ENCODE data around the gene RRP1. TPM values are rescaled to one million over a fixed set of nuclear protein-coding genes. Genes with fewer than 3 reads are reported as not detected.

RRP1 gene
- total and polyA plus RNA-seq, 5 donors from 2014 or later: 12.1 to 24.1 (median 14.8) TPM

DNA sequence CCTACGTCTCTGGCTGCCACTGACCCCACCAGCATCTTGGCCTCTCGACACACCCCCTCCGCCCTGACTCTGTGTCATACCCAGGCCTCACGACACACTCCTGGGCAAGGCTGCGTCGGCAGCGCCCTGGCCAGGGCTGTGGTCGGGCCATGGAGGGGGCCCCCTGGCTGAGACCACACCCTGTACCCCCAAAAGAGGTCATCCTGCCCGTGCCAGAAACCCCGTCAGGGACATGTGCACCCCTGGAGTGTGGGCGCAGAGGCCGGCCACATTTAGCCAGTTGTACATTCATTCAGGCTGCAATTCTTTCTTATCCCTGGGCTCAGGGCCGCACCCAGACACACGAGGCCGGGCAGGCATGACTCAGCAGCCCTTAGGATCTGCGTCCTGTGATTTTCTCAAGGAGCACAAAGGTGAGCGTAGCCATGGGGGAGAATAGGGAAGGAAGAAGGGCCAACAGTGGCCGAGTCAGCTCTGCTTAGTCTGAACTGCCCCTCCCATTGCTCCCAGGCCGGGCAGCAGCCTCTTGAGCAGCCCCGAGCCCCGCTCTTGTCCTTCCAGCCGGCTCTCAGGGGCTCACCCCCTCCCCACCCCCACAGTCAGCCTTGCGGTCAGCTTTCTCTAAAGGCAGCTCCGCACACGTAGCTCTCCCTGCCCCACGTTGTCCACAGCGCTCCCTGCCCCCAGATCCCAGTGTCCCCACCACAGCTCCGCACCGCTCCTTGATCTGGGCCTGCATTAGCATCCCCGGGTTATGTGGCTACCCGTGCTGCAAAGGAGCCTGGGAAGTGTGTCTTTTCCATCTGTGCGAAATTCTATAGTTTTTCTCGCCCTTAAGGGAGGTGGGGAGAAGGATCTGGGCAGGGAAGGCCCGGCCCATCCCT is 21.2 kb upstream of the RRP1 start:
- H3K9me3 Mint-ChIP-seq: peaks cover 0 to 2% (median 0%) of the 10 kb centered on the region in 7 donors
- Histone ChIP-seq H3K9me3 (ENCODE audit: control insufficient read depth in 2 of 2, low read length in 2 of 2) (no peaks in the 10 kb centered on the region), H3K4me1 (ENCODE audit: control insufficient read depth, insufficient read depth, low read length, poor library complexity, severe bottlenecking) (no peaks in the 10 kb centered on the region), H3K27me3 (ENCODE audit: control insufficient read depth, insufficient read depth, low read length) (no peaks in the 10 kb centered on the region), H3K27ac (ENCODE audit: insufficient read depth, low read length, poor library complexity, severe bottlenecking) (no peak overlapping the region), H3K36me3 (ENCODE audit: control insufficient read depth, insufficient read depth, low read length) (peaks cover 3% of the 10 kb centered on the region), H3K4me3 (ENCODE audit: low read depth, low read length) (no peak overlapping the region)
- H3K36me3 Mint-ChIP-seq: peaks cover 2% of the 10 kb centered on the region
- DNase-seq: no peak
- peak overlapping the region; percentile 36 to 78 (median 75) for H3K27ac Mint-ChIP-seq
- no peak overlapping the region for H3K4me3 Mint-ChIP-seq
- no peak for ATAC-seq (ENCODE audit: low read depth in 2 of 2)
- H3K27me3 Mint-ChIP-seq: no peaks in the 10 kb centered on the region
- H3K4me1 Mint-ChIP-seq: peaks cover 0 to 4% (median under 1%) of the 10 kb centered on the region in 4 donors

DNA sequence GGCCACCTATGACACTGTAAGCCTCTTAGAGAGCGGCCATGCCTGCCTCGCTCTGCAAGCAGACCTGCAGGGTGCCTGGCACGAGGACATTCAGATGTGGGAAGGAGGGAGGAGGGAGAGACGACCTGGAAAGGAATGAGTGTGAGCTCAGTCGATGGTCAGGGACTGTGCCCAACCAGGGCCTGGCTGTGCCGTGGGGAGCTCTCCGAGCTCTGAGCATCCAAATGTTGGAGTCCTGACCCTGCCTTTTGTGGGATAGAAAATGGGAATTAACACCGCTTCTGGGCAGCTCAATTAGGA is 20.6 kb upstream of the RRP1 start:
- Histone ChIP-seq H3K27me3 (ENCODE audit: control insufficient read depth, insufficient read depth, low read length) (no peaks in the 10 kb centered on the region), H3K4me3 (ENCODE audit: low read depth, low read length) (no peak overlapping the region), H3K4me1 (ENCODE audit: control insufficient read depth, insufficient read depth, low read length, poor library complexity, severe bottlenecking) (no peaks in the 10 kb centered on the region), H3K36me3 (ENCODE audit: control insufficient read depth, insufficient read depth, low read length) (peaks cover 9% of the 10 kb centered on the region), H3K9me3 (ENCODE audit: control insufficient read depth in 2 of 2, low read length in 2 of 2) (no peaks in the 10 kb centered on the region), H3K27ac (ENCODE audit: insufficient read depth, low read length, poor library complexity, severe bottlenecking) (no peak overlapping the region)
- H3K27me3 Mint-ChIP-seq: no peaks in the 10 kb centered on the region
- no peak for DNase-seq
- H3K4me1 Mint-ChIP-seq: peaks cover under 1 to 8% (median 5%) of the 10 kb centered on the region in 4 donors
- H3K4me3 Mint-ChIP-seq: no peak overlapping the region
- H3K27ac Mint-ChIP-seq: peak overlapping the region in 2 of 3 donors; percentile 36 to 78
- no peak for ATAC-seq (ENCODE audit: low read depth in 2 of 2)
- peaks cover 0 to 2% (median 0%) of the 10 kb centered on the region in 7 donors for H3K9me3 Mint-ChIP-seq
- peaks cover 2% of the 10 kb centered on the region for H3K36me3 Mint-ChIP-seq

DNA sequence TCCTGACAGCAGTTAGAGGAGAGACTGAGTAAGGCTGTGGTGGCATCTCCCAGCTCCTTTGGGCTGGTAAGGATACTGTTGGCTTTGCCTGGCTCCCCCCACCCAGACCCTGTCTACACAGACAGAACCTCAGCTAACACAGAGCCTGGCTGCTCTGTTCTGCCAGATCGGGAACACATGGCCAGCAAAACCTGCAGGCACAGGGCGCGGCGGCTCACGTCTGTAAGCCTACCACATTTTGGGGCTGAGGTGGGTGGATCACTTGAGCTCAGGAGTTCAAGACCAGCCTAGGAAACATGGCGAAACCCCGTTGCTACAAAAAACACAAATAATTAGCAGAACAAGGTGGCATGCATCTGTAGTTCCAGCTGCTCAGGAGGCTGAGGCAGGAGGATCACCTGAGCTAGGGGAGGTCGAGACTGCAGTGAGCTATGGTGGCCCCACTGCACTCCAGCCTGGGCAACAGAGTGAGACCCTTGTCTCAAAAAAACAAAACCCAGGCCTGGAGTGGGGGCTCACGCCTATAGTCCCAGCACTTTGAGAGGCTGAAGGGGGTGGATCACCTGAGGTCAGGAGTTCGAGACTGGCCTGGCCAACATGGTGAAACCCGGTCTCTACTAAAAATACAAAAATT is 19.9 kb upstream of the RRP1 start:
- Mint-ChIP-seq H3K4me1 (peaks cover 5 to 14% (median 6%) of the 10 kb centered on the region in 4 donors), H3K4me3 (no peak overlapping the region), H3K9me3 (peaks cover 0 to 2% (median 0%) of the 10 kb centered on the region in 7 donors), H3K27ac (no peak overlapping the region), H3K36me3 (peaks cover 6% of the 10 kb centered on the region), H3K27me3 (no peaks in the 10 kb centered on the region)
- Histone ChIP-seq H3K4me1 (ENCODE audit: control insufficient read depth, insufficient read depth, low read length, poor library complexity, severe bottlenecking) (peaks cover 4% of the 10 kb centered on the region), H3K27ac (ENCODE audit: insufficient read depth, low read length, poor library complexity, severe bottlenecking) (no peak overlapping the region), H3K36me3 (ENCODE audit: control insufficient read depth, insufficient read depth, low read length) (peaks cover 15% of the 10 kb centered on the region), H3K9me3 (ENCODE audit: control insufficient read depth in 2 of 2, low read length in 2 of 2) (no peaks in the 10 kb centered on the region), H3K4me3 (ENCODE audit: low read depth, low read length) (no peak overlapping the region), H3K27me3 (ENCODE audit: control insufficient read depth, insufficient read depth, low read length) (no peaks in the 10 kb centered on the region)
- ATAC-seq (ENCODE audit: low read depth in 2 of 2) (no peak), DNase-seq (no peak)

DNA sequence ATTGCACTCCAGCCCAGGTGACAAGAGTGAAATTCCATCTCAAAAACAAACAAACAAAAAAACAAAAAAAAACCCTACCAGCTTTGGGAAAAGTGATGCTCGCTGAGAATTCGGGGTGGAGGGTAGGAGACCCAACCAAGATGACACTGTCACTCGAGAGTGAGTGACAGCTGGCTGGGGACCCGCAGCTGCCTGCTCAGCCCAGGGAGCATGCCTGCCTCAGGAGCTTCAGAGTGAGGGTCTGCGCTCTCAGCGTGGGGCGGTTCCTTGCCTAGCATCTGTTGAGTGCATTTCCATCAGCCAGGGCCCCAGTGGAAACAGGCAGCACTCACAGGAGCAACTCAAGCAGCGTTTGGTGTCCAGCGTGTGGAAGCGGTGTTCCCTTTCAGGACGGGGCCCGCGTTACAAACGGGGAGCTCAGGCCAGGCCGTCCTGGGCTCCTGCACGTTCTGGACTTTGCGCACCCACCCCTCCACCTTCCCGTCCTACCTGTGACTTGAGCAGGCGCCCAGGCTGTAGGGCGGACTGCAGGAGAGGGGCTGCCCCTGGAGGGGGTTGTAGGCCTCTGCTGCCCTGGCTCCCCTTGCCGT is 19.2 kb upstream of the RRP1 start:
- ATAC-seq (ENCODE audit: low read depth in 2 of 2) (no peak), DNase-seq (no peak)
- H3K36me3 Mint-ChIP-seq: peaks cover 6% of the 10 kb centered on the region
- H3K27ac Mint-ChIP-seq: no peak overlapping the region
- H3K4me1 Mint-ChIP-seq: peaks cover 5 to 21% (median 9%) of the 10 kb centered on the region in 4 donors
- Histone ChIP-seq H3K4me3 (ENCODE audit: low read depth, low read length) (no peak overlapping the region), H3K36me3 (ENCODE audit: control insufficient read depth, insufficient read depth, low read length) (peaks cover 16% of the 10 kb centered on the region), H3K27ac (ENCODE audit: insufficient read depth, low read length, poor library complexity, severe bottlenecking) (no peak overlapping the region), H3K9me3 (ENCODE audit: control insufficient read depth in 2 of 2, low read length in 2 of 2) (no peaks in the 10 kb centered on the region), H3K4me1 (ENCODE audit: control insufficient read depth, insufficient read depth, low read length, poor library complexity, severe bottlenecking) (peaks cover 11% of the 10 kb centered on the region), H3K27me3 (ENCODE audit: control insufficient read depth, insufficient read depth, low read length) (no peaks in the 10 kb centered on the region)
- H3K9me3 Mint-ChIP-seq: peaks cover 0 to 2% (median 0%) of the 10 kb centered on the region in 7 donors
- H3K4me3 Mint-ChIP-seq: no peak overlapping the region
- H3K27me3 Mint-ChIP-seq: no peaks in the 10 kb centered on the region

DNA sequence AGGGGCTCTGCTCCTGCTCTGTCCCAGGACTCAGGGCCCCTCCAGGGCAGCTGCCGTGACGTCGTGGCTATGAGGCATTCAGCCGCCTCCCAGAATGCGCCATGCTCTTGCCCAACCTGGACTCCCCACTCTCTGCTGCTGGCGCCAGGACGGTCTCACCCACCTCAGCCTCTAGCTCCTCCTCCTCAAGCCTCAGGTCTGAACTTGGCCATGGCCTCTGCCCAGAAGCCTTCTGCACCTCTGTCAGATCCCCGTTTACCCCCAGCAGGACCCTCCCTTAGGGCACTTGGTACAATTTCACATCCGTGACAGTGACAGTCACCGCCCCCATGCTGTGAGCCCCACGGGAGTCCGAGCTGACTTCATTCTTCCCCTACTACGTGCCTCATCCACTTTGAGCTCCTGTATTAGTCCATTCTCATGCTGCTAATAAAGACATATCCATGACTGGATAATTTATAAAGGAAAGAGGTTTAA is 18.1 kb upstream of the RRP1 start:
- DNase-seq (no peak), ATAC-seq (ENCODE audit: low read depth in 2 of 2) (no peak)
- Mint-ChIP-seq H3K27me3 (no peaks in the 10 kb centered on the region), H3K36me3 (peaks cover 6% of the 10 kb centered on the region), H3K4me3 (no peak overlapping the region), H3K9me3 (peaks cover 0 to 2% (median 0%) of the 10 kb centered on the region in 7 donors), H3K27ac (no peak overlapping the region), H3K4me1 (peaks cover 10 to 27% (median 14%) of the 10 kb centered on the region in 4 donors)
- peaks cover 16% of the 10 kb centered on the region for H3K36me3 ChIP-seq (ENCODE audit: control insufficient read depth, insufficient read depth, low read length)
- H3K9me3 ChIP-seq (ENCODE audit: control insufficient read depth in 2 of 2, low read length in 2 of 2): no peaks in the 10 kb centered on the region
- H3K27me3 ChIP-seq (ENCODE audit: control insufficient read depth, insufficient read depth, low read length): no peaks in the 10 kb centered on the region
- H3K4me1 ChIP-seq (ENCODE audit: control insufficient read depth, insufficient read depth, low read length, poor library complexity, severe bottlenecking): peaks cover 19% of the 10 kb centered on the region
- H3K27ac ChIP-seq (ENCODE audit: insufficient read depth, low read length, poor library complexity, severe bottlenecking): no peak overlapping the region
- no peak overlapping the region for H3K4me3 ChIP-seq (ENCODE audit: low read depth, low read length)

DNA sequence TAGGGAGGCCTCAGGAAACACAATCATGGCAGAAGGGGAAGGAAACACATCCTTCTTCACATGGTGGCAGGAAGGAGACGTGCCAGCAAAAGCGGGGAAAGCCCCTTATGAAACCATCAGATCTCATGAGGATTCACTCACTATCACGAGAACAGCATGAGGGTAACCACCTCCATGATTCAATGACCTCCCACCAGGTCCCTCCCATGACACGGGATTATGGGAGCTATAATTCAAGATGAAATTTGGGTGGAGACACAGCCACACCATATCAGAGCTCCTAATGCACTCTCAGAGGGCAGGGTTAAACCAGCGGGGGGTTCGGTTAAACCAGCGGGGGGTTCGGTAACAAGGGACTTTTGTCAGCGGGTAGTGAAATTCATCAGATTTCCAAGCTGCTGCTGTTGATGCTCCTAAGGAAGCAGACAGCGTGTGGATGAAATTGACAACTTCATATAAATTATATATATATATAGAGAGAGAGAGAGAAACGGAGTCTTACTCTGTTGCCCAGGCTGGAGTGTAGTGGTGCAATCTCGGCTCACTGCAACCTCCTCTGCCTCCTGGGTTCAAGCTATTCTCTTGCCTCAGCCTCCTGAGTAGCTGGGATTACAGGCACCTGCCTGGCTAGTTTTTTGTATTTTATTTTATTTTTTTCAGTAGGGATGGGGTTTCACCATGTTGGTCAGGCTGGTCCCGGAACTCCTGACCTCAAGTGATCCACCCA is 17.5 kb upstream of the RRP1 start:
- Mint-ChIP-seq H3K27me3 (no peaks in the 10 kb centered on the region), H3K36me3 (peaks cover 6% of the 10 kb centered on the region), H3K9me3 (peaks cover 0 to 2% (median 0%) of the 10 kb centered on the region in 7 donors), H3K4me3 (peak overlapping the region in 1 of 4 donors; percentile 25), H3K4me1 (peaks cover 10 to 27% (median 14%) of the 10 kb centered on the region in 4 donors), H3K27ac (no peak overlapping the region)
- no peak for DNase-seq
- ATAC-seq (ENCODE audit: low read depth in 2 of 2): no peak
- no peak overlapping the region for H3K4me3 ChIP-seq (ENCODE audit: low read depth, low read length)
- H3K27me3 ChIP-seq (ENCODE audit: control insufficient read depth, insufficient read depth, low read length): no peaks in the 10 kb centered on the region
- peaks cover 19% of the 10 kb centered on the region for H3K4me1 ChIP-seq (ENCODE audit: control insufficient read depth, insufficient read depth, low read length, poor library complexity, severe bottlenecking)
- no peaks in the 10 kb centered on the region for H3K9me3 ChIP-seq (ENCODE audit: control insufficient read depth in 2 of 2, low read length in 2 of 2)
- peaks cover 16% of the 10 kb centered on the region for H3K36me3 ChIP-seq (ENCODE audit: control insufficient read depth, insufficient read depth, low read length)
- H3K27ac ChIP-seq (ENCODE audit: insufficient read depth, low read length, poor library complexity, severe bottlenecking): no peak overlapping the region

DNA sequence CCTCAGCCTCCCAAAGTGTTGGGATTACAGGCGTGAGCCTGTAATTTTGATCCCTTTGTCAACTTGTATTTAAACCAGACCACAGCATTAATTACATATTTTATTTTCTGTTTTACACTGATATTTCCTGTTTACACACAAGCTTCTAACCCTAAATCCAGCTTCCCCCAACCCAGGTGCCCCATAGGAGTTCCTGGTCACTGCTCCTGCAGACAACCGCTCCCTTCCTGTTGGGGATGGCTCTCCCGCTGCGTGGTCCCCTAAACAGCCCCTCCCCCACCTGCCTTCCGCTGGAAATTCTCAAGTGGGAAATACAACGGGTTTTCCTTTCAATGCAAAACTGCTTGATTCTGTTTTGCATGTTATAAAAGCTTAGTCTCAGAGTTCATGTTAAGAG is 17.0 kb upstream of the RRP1 start:
- H3K27me3 Mint-ChIP-seq: no peaks in the 10 kb centered on the region

More for the DNA sequence above, 17.0 kb upstream of the RRP1 start:
- H3K4me1 Mint-ChIP-seq: peaks cover 10 to 29% (median 16%) of the 10 kb centered on the region in 4 donors
- no peak overlapping the region for H3K27ac ChIP-seq (ENCODE audit: insufficient read depth, low read length, poor library complexity, severe bottlenecking)
- H3K4me3 Mint-ChIP-seq: peak overlapping the region in 1 of 4 donors; percentile 25
- H3K9me3 Mint-ChIP-seq: peaks cover 0 to 2% (median 0%) of the 10 kb centered on the region in 7 donors
- no peak overlapping the region for H3K27ac Mint-ChIP-seq
- no peak for ATAC-seq (ENCODE audit: low read depth in 2 of 2)
- no peak overlapping the region for H3K4me3 ChIP-seq (ENCODE audit: low read depth, low read length)
- peaks cover 19% of the 10 kb centered on the region for H3K4me1 ChIP-seq (ENCODE audit: control insufficient read depth, insufficient read depth, low read length, poor library complexity, severe bottlenecking)
- H3K36me3 ChIP-seq (ENCODE audit: control insufficient read depth, insufficient read depth, low read length): peaks cover 16% of the 10 kb centered on the region
- H3K36me3 Mint-ChIP-seq: peaks cover 6% of the 10 kb centered on the region
- H3K27me3 ChIP-seq (ENCODE audit: control insufficient read depth, insufficient read depth, low read length): no peaks in the 10 kb centered on the region
- DNase-seq: no peak
- no peaks in the 10 kb centered on the region for H3K9me3 ChIP-seq (ENCODE audit: control insufficient read depth in 2 of 2, low read length in 2 of 2)

All from CD4-positive, CD25-positive, alpha-beta regulatory T cell (primary cell).